ENCODE data around the gene TRIM25.

Gene TRIM25

DNA sequence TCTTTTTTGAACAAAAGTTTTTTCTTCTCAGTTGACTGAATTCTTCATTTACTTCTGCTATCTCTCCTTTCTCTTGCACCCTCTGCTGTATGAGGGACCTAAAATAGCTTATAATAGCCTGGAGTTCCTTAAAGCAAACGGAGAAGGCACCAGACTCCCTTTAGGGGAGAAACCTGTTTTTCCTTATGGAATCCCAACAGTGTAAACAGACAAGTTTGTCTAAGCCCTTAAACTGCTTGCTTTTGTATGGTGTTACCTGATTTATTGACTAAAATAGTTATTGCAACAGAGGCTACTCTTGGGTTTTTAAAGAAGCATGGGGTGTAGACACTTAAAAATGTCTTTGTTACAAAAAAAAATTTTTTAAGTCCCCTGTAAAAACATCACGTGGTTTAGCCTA lies 12.9 kb upstream of the TRIM25 start:
- DNase-seq (ENCODE audit: low spot score) = no peak

- DNase-seq (ENCODE audit: low spot score) = no peak
Observed at GRCh38 chr17:56926270-56926669, 12.4 kb upstream of the TRIM25 start.

DNA sequence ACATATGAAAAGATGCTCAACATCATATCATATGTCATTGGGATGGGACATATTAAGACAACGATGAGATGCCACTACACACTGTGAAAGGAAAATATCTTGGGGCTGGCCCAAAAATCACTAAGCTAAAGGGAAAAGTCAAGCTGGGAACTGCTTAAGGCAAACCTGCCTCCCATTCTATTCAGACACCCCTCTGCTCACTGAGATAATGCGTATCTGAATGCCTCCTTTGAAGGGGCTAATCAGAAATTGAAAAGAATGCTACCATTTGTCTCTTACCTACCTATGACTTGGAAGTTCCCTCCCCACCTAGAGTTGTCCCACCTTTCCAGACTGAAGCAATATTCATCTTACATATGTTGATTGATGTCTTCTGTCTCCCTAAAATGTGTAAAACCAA lies 11.2 kb upstream of the TRIM25 start:
- DNase-seq (ENCODE audit: low spot score) = no peak

DNA sequence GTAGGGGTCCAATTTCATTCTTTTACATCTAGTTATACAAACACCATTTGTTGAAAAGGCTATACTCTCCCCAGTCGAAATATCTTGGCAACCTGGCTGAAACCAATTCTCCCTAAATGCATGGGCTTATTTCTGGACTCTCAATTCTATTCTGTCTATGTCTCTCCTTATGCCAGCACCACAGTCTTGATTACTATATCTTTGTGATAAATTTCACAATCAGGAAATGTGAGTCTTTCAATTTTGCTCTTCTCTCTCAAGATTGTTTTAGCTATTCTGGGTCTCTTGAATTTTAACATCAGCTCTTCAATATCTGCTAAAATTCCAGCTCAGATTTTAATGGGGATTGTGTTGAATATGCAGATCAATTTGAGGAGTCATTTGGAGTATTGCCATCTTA lies 5.9 kb upstream of the TRIM25 start:
- no peak for DNase-seq (ENCODE audit: low spot score)

DNA sequence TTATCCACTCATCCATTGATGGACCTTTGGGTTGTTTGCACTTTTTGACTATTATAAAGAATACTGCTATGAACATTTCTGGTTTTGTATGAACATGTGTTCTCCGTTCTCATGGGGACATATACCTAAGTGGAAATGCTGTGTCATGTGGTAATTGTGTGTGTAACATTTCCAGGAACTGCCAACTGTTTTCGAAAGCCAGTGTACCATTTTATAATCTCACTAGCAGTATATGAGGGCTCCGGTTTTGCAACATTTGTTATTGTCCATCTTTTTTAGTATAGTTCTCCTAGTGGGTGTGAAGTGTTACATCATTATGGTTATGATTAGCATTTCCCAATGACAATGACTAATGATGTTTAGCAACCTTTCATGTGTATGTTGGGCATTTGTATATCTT lies 5.1 kb upstream of the TRIM25 start:
- no peak for DNase-seq (ENCODE audit: low spot score)

DNA sequence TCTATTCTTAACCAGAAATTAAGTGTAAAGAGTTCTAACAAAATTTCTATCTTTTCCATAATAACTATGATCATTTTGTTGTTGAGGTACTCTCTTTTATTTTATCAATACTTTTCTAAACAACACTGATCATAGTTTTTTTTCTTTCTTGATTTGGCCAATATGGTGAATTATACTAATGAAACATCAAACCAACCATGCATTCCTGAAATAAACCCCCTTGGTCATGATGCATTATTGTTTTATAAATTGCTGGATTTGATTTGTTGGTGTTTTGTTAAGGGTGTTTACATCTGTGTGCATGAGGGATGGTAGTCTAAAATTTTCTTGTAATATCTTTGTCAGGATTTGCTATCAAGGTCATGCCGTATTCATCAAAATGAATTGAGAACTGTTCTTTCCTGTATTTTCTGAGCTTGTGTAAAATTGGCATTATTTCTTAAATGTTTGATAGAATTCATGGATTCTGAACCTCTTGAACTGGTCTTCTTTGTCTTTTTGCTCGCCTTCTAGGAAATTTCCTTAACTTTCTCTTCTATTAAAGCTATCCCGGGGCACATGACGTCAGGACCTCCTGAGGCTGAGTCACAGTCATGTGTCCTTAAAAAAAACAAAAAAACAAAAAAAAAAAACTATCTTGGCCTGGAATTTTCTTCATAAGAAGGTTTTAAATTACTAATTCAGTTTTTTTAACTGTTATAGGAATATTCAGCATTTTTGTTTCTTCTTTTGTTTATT lies 3.9 kb upstream of the TRIM25 start:
- no peak for DNase-seq (ENCODE audit: low spot score)

- DNase-seq (ENCODE audit: low spot score) = no peak
Observed at GRCh38 chr17:56914581-56915273, 878 bp upstream of the TRIM25 start.

GRCh38 chr17:56913353-56913866 lies 439 bp downstream of the TRIM25 start:
- no peak for DNase-seq (ENCODE audit: low spot score)

DNA sequence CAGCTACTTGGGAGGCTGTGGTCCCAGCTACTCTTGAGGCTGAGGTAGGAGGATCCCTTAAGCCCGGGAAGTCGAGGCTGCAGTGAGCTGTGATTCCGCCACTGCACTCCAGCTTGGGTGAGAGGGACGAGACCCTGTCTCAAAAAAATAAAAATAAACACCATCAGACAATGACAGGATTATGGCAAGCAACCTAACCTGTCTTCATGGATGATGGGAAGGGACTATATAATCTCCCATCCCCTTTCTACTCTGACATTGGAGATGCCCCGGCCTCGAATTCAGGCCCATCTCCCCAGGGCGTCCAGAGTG lies 893 bp downstream of the TRIM25 start:
- DNase-seq (ENCODE audit: low spot score) = no peak

- DNase-seq (ENCODE audit: low spot score) = no peak
Observed at GRCh38 chr17:56912105-56912999, 1.5 kb downstream of the TRIM25 start.

GRCh38 chr17:56910509-56911235 lies 3.2 kb downstream of the TRIM25 start:
- no peak for DNase-seq (ENCODE audit: low spot score)

GRCh38 chr17:56909742-56910508 lies 3.9 kb downstream of the TRIM25 start:
- DNase-seq (ENCODE audit: low spot score) = no peak

- no peak for DNase-seq (ENCODE audit: low spot score)
Observed at GRCh38 chr17:56908001-56908542, 5.8 kb downstream of the TRIM25 start.

DNA sequence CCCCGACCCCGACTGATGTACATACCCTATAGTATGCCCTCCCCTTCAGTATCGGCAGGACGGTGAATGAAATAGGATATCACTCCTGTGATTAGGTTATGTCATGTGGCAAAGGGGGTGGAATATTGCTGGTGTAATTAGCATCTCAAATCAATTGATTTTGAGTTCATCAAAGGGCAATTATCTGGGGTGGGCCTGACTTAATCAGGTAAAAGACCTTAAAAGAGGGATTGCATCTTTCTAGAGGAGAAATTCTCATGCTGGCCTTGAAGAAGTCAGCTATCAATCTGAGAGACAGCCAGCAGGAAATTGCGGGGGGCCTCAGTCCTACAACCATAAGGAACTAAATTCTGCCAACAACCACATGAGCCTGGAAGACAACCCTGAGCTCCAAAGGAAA lies 10.3 kb downstream of the TRIM25 start:
- no peak for DNase-seq (ENCODE audit: low spot score)

DNA sequence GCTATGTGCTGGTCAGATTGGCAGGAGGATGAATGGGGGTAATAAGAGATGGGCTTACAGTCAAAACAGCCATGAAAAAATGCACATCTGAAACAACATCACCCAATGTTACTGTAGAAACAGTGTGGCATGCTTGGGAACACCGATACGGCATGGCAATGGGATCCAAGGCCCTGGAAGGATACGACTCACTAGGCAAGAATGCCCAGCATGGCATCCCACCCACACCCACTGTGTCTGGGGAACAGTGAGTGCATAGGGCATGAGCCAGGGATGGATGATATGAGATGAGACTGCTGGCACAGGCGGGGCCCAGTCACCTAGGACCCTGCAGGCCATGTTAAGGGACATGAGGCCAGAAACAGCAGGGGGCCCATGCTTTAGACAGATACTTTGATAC lies 11.5 kb downstream of the TRIM25 start:
- no peak for DNase-seq (ENCODE audit: low spot score)

DNA sequence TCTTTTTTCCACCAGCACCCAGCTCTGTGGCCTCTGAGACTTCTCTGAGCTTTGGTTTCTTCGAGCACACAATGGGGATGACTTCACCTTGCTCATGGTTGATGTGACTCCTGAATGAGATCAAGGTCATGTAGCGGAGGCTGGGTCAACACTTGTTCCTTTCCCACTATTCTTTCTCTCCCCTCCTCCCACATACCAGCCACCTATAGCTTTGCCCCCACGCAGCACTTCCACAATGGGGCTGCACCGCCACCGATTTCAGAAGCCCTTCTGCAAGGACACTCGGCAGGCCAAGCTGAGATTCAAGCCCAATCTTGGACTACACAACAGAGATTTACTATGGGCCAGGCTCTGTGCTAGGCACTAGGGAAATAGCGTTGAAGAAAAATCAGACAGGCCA lies 14.4 kb downstream of the TRIM25 start:
- DNase-seq (ENCODE audit: low spot score) = no peak

DNA sequence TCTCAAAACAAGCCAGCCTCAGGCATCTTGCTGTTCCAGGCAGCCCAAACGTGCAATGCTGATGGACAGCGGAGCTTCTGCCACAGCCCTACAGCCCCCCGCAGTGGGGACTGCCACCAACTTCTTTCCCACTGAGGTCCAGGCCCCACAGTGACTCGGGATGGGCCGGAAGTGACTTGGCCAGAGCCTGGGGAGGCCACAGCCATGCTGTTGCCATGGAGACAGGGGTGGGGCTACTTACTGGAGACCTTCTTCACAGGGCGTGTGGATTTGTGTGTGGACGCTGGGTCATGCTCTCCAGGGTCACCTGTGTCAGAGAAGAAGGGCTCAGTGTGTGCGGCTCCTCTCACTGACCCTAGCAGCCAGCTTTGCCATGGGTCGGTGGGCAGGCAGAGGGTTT lies 15.0 kb downstream of the TRIM25 start:
- DNase-seq (ENCODE audit: low spot score) = no peak

- DNase-seq (ENCODE audit: low spot score) = no peak
Observed at GRCh38 chr17:56897646-56898424, 16.0 kb downstream of the TRIM25 start.

DNA sequence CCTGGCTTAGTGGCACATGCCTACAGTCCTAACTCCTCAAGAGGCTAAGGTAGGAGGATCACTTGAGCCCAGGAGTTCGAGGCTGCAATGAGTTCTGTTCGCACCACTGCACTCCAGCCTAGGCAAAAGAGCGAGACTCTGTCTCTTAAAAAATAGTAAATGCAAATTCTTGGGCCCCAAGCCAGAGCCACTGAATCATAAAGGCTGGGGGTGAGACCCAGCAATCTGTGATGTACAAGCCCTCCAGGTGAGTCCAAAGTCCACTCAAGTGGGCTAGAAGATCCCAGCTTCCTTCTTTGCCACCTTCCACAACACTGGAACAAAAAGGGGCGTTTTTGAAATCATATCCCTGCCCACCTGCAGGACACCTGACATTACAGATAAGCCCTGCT lies 16.9 kb downstream of the TRIM25 start:
- DNase-seq (ENCODE audit: low spot score) = no peak

Measured in putamen (tissue), 1 donor.